GM19240 (cell line): ENCODE results near the gene GASK1A.
"Not testable (repeated sequence)": the region's sequence is repeated elsewhere in the genome, so short reads cannot be mapped to it uniquely, and the experiment has no call there.

Experiments used
- DNase-seq: peaks from one replicate; pipeline ENCODE4 v3.0.0; 2011; ENCODE audit warnings: low spot score; ENCODE audit not compliant: insufficient read length

Gene GASK1A

DNA sequence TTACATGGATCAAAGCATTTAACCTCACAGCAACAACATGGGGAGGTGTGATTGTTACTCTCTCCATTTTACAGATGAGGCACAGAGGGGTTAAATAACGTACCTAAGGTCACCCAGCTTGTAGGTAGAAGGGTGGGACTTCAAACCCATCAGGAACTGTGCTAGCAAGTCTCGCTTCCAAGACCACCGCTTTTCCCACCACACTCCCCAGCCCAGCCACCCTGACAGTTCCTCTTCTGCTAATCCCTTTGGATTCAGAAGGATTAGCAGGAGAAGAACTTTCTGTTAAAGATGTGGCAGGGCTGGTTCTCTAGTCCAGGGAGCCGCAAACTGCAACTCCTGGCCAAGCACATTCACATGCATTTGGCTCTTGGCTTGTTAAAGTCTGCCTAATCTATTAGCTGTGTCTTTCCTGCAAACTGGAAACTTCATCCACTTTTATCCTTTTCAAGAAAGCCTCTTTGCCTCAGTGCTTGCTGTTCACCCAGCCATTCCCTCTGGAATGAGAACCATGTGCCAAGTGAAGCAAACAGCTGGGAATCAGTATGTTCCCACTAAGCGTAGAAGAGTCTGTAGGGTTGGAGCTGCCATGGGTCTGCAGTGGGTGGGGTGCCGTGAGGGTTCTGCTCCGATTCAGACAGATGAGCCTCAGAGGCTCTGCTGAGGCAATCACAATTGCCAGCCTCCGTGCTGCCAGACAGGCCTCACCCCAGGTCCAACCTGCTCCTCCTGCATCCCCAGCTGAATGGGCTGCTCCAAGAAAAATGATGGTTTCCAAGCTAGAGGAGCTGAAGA lies 82.2 kb downstream of the GASK1A start:
- no peak for DNase-seq

DNA sequence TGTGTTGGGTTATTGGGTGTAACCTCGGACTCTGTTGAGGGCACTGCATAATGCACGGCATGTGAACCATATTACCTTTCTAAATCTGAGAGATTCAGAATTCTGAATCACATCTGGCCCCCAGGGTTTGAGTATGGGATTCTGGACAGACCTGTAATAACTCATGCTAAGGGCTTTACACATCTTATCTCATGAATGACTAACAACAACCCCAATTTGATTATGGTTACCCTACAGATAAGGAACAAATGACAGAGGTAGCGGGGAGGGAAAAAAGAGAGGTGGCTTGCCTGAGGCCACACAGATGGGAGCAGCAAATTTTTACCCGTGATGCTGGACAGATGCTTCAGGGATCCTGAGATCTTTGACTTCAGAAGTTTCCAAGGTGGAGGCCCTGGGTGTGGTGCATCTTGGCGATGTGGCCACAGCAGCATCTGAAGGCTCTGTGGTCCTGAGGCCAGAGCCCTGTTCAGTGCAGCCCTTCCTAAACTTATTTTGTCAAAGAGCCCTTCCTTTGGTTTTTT lies 83.0 kb downstream of the GASK1A start:
- no peak for DNase-seq

DNA sequence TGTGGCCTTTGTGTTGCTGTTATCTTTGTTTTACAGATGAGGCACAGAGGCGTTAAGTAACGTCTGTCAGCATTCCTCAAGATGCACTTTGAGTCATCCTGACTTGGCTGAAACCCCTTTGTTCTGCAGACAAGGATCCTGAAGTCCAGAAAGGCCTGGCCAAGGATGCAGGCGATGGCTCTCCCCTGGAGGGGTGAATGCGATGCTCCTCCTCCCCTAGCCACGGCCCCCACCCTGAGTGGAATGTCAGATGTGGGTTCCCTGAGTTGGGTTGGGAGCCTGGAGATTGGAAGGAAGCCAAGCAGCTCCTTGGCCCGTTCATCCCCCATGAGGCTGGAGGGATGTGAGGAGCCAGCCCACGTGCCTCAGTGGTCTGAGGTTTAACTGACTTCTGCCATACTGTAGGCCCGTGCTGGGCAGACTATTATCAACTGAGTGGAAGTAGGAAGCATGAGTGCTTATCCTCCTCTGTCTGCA lies 83.5 kb downstream of the GASK1A start:
- DNase-seq, result no peak

DNA sequence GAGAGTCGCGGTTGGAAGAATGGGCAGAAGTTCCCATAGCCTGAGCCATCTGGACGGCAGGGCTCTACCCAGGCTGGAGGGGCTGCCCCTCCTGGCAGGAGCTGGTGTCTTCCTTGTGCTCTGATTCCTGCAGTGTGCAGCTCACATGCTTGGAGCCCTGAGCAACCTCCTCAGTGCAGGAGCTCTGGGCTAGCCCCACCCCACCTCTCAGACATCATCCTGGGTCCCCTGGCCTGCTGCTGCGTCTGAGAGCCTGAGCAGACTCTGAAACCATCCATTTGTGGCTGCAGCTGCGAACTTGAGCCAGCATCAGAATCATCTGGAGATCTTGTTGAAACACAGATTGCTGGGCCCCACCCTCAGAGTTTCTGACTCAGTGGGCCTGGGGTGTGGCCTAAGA lies 84.0 kb downstream of the GASK1A start:
- no peak for DNase-seq

- DNase-seq, result not testable (repeated sequence)
Measured at GRCh38 chr3:43070670-43071069, 91.6 kb downstream of the GASK1A start.

DNA sequence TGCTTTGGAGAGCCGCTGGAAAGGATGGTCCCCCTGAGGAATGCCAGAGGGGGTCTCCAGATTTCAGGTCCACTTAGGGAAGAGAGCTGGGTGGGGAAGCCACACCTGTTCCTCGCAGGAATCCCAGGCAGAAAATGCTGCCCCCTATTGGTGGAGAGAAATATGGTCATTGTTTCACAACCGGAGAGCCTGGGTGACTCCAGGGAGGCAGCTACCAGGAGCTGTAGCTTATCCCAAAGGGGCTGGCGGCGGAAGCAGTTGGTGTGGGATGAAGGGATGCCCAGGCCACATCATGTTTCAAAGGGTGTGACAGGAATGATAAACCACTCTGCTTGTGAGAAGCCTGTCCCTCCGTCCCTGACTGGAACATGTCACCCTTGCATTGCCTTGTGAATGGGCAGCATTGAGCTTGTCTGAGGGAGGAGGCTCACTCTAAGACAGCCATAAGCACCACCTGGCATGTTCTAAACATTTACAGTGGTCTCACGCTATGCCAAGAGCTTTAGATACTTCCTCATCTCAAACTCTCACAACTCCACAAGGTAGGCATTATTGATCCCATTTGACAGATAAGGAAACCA lies 92.3 kb downstream of the GASK1A start:
- DNase-seq, result peak; percentile 10

DNA sequence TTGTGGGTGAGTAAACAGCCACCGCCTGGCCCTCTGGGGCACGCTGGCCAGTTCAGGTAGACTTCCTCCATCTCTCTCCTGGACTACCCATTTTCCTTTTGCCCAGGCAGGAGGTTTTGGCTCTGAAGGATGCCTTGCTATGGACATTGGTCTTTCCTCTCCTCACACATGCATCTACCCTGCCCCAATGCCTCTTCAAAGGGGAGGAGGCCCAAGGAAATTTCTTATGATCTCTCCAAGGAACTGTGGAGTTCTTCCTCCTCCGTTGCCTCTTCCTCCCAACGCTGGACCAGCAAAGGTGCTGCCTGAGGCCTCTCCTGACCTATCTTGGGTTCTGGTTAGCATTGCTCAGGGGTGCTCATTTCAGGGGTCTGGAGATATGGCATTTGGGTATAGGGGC lies 93.2 kb downstream of the GASK1A start:
- DNase-seq, result no peak

DNA sequence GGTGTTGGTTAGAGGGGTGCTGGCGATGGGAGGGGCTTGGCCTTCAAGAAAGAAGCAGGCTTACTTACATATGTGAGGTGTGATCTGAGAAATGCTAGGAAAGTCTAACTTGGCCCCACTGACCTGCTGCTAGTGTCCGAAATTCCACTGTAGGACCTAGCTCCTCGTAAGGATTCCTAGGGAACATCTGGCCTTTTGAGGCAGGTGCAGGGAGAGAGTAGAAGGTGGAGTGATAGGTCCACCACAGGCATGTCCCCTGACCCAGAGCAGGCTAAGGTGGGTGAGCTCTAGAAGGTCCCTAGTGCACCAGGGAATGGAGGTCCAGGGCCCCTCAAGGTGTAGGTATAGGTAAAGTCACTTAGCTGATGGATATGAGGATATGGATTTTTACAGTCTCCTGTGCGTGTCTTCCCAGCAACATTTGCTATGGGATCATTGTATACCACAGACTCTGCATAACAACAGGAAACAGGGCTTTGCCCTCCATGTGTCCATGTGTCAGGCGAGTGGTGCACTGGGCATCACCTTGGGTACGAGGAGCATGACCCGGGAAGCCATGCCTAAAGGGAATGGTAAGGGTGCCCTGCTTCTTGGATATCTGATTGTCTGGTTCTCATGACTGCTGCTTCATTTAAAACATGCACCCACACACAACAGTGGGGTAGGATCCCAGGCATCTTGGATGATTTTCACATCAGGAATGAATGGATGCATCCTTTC lies 94.2 kb downstream of the GASK1A start:
- no peak for DNase-seq

DNA sequence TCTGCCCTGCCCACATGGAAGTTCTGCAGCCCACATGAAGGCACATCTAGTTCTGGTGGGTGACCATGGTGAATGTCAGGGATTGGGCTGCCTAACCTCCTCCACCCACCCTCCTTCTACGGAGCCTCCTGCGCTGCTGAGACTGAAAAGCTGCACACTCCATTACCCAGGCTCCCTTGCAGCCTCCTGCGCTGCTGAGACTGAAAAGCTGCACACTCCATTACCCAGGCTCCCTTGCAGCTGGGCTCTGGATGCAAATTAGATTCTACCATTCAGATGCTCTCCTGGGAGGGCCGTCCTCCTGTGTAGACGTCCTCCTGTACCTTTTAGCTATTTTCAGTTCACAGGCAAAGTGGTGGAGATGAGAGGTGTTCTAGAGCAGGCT lies 94.7 kb downstream of the GASK1A start:
- DNase-seq, result no peak

DNA sequence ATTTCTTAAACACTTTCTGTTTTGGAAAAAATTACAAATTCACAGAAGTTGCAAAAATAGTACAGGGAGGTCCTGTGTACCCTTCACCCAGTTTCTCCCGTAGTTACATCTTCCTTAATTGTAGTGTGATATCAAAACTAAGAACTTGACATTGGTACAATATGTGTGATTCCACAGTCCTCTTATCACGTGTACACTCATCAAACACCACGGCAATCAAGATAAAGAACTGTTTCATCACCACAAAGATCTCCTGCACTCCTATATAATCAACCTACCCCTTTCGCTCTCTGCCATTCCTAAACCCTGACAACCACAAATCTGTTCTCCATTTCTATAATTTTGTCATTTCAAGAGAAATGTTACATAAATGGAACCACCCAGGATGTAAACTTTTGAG lies 95.4 kb downstream of the GASK1A start:
- DNase-seq, result no peak

DNA sequence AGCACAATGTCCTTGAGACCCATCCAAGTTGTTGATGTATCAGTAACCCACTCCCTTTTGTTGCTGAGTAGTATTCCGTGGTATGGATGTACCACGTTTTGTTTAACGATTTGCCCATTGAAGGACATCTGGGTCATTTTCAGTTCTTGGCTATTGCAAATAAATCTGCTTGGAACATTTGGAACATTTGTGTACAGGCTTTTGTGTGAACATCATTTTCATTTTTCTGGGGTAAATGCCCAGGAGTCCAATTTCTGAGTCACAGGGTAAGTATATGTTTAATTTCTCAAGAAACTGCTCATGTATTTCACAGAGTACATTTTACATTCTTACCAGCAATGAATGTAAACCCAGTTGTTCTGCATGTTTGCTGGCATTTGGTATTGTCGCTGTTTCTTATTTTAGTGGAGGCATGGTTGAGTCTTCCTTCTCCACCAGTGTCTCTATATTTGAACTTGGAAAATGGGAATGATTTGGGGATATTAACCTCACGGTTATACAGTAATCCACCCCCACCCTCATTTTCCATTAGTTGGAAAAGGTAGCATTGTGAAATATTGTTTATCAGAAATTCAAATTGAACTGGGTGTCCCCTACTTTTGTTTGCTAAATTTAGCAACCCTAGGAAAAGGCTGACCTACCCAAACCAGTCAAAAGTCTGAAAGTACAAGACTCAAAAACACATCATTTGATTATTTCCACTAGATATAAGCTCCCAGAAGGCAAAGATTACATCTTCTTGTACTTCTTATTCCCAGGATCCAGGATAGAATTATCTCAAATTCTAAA lies 96.0 kb downstream of the GASK1A start:
- DNase-seq, result no peak

GRCh38 chr3:43075904-43076661 lies 97.0 kb downstream of the GASK1A start:
- no peak for DNase-seq

DNA sequence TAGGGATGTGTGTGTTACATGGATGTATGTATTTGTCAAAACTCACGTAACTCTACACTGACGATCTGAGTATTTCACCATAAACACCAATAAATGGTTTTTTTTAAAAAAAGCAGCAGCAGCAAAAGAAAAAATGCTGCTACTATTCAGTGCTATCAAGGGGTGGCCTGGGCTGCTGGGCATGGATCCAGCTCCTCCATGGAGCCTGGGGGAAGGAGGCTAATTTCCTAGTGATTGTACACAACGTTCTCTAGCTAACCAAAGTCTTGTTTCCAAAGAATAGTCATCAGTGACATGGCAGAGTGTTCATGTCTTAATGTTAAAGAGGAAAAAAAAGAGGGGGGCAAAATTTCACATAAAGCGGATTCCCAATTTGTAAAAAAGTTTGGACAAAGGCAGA lies 97.7 kb downstream of the GASK1A start:
- no peak for DNase-seq

DNA sequence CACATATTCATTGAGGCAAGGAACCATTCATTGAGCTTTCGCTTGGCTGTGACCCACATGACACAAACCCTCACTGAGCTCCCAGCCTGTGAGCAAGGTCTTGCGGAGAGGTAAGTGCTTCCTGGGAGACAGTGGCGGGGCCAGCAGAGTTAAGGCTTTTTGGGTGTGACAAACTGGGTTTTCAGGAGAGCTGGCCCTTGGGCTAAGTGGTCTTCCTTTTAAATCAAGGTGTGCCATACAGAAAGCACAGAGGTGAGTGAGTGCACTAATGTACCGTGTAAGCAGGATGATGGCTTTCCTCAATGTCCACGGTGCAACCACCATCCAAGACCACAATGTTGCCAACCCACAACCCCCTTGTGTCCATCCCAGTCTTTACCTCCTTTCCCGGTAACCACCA lies 98.2 kb downstream of the GASK1A start:
- no peak for DNase-seq

DNA sequence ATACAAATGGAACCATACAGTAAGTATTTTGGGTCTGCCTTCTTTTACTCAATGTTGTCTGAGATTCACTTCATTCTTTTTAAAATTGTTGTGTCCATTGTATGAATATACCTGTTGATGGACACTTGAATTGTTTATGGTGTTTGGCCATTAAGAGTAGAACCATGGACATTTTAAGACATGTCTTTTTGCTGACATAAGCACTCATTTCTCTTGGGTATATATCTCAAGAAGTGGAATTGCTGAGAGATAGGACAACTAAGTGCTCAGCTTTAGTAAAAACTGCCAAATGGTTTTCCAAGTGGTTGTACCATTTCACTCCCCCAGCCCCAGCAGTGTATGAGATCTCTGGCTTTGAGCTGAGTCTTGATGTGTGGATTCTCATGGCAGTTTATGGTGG lies 98.6 kb downstream of the GASK1A start:
- DNase-seq, result no peak

- no peak for DNase-seq
Measured at GRCh38 chr3:43079536-43080332, 100.6 kb downstream of the GASK1A start.

DNA sequence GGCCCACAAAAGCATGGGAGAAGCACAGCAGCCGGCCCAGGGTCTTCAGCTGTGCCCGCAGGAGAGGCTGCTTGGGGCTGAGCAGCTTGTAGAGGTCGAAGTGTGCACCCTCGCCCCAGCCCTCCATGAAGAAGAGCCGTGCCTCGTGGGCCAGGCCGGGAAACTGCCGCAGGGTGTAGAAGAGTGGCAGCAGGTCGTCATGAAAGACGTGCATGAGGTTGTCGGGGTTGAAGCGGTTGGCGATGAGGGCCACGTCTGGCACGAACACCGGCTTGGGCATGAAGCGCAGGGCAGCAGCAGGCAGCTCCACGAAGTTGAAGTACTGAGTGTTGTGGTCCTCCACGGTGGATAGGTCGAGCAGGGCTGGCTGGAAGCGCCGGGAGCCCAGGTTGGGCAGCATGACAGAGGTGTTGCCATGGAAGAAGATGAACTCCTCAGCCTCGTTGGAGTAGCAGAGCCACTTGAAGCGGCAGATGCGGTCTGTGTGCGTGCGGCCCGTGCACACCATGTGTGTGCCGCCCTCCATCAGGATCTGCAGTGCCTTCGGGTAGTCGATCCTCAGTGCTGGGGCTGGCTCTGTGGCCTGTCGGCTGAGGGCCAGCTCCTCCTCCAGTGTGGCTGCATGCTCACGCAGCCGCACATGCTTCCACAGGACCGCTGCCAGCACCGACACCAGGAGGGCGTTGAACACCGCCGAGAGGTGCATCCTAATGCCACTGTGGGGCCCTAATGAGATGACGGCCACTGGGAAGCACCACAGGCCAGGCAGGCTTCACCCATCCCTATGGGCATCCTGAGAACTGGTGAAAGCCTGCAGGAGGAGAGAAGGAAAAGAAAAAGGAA lies 101.8 kb downstream of the GASK1A start:
- no peak for DNase-seq

GRCh38 chr3:43081796-43082195 lies 102.7 kb downstream of the GASK1A start:
- DNase-seq, result no peak

DNA sequence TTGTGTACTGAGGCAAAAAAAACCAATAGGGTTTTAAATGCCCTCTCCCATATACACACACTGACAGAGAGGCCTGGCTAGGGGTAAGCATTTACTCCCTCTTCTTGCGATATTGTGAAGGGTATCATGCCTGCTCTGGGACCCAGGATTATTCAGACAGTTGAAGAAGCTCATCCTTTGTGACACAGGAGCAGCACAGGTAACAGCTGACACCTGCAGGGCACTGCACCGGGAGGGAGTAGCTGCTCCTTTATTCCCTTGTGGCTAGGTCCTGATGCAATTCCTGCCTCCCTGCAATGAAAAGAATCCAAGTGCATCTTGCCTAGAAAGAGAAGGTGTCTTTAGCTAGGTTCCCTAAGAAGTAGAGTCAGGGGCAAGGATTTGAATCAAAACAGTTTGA lies 103.3 kb downstream of the GASK1A start:
- DNase-seq, result no peak
